PC-9 (cell line): ENCODE results near the gene IRF9. TPM values are rescaled to one million over a fixed set of nuclear protein-coding genes. Genes with fewer than 3 reads are reported as not detected.
A peak's percentile ranks its signal among the peaks of the same experiment; 100 is the strongest.

ENCODE experiments used
- BruUV-seq: library from RNA; stranded (reverse); fragments of 400-500 nt; replicated peaks from 2 replicates; lab custom pipeline; 2021; lab: Mats Ljungman, UMichigan
- CTCF ChIA-PET: fragments of 300-600 bp; sonication (Branson Sonifier 250); formaldehyde crosslinking; loops from one replicate; lab custom pipeline; 2022; ENCODE audit warnings: antibody characterized with exemption; lab: Charles Lee
- POLR2A ChIA-PET: fragments of 300-600 bp; sonication (Branson Sonifier 250); formaldehyde crosslinking; loops from one replicate; lab custom pipeline; 2022; ENCODE audit warnings: antibody characterized with exemption; ENCODE audit not compliant: unreplicated experiment; lab: Charles Lee
- DNase-seq, 2 experiments: peaks; one replicate each; pipeline versions ENCODE4 v3.0.0 to v3.0.0-alpha.2; 2015 to 2022; ENCODE audit warnings: mixed read lengths in 1 of 2
- H2AFZ ChIP-seq: fragments of 200-600 bp; sonication (generic); 2 replicates; pipeline ENCODE4 v1.8.1; 2017; ENCODE audit warnings: antibody characterized with exemption
- H3F3A ChIP-seq: fragments of 200-600 bp; sonication (generic); 2 replicates; pipeline ENCODE4 v1.8.1; 2017; ENCODE audit warnings: antibody characterized with exemption, mild to moderate bottlenecking, low read depth; ENCODE audit not compliant: insufficient read depth
- H3K27ac ChIP-seq: fragments of 200-600 bp; sonication (generic); 2 replicates; pipeline ENCODE4 v1.6.1; 2016; ENCODE audit warnings: mixed run types
- H3K27me3 ChIP-seq: fragments of 200-600 bp; sonication (generic); 2 replicates; pipeline ENCODE4 v1.6.1; 2016; ENCODE audit warnings: low read depth, mixed run types; ENCODE audit not compliant: insufficient read depth
- H3K36me3 ChIP-seq: fragments of 200-600 bp; sonication (generic); 2 replicates; pipeline ENCODE4 v1.6.1; 2016; ENCODE audit warnings: low read depth, mixed run types
- H3K4me1 ChIP-seq: fragments of 200-600 bp; sonication (generic); replicated peaks from 2 replicates; pipeline ENCODE4 v1.6.1; 2016; ENCODE audit warnings: mixed run types; ENCODE audit not compliant: insufficient read depth
- H3K4me2 ChIP-seq: fragments of 200-600 bp; sonication (generic); 2 replicates; pipeline ENCODE4 v1.6.1; 2017; ENCODE audit warnings: mixed run types
- H3K4me3 ChIP-seq: fragments of 200-600 bp; sonication (generic); 2 replicates; pipeline ENCODE4 v1.6.1; 2016; ENCODE audit warnings: mixed run types
- H3K79me2 ChIP-seq: fragments of 200-600 bp; sonication (generic); 2 replicates; pipeline ENCODE4 v1.6.1; 2017; ENCODE audit warnings: low read depth, mixed run types
- H3K9me2 ChIP-seq: fragments of 200-600 bp; sonication (generic); 2 replicates; pipeline ENCODE4 v1.8.1; 2017; ENCODE audit warnings: mild to moderate bottlenecking; ENCODE audit not compliant: insufficient read depth
- H3K9me3 ChIP-seq: fragments of 200-600 bp; sonication (generic); 2 replicates; pipeline ENCODE4 v1.8.1; 2016; ENCODE audit warnings: low read depth; ENCODE audit not compliant: insufficient read depth
- H4K20me1 ChIP-seq: fragments of 200-600 bp; sonication (generic); 2 replicates; pipeline ENCODE4 v1.8.1; 2017; ENCODE audit not compliant: insufficient read depth
- CTCF ChIP-seq: fragments of 200-600 bp; sonication (generic); conservative IDR thresholded peaks from 2 replicates; pipeline ENCODE4 v1.6.1; 2017; ENCODE audit warnings: mixed run types, antibody characterized with exemption, mild to moderate bottlenecking, moderate library complexity
- EZH2 ChIP-seq: fragments of 200-600 bp; sonication (generic); IDR thresholded peaks from 2 replicates; pipeline ENCODE4 v1.8.0; 2017; ENCODE audit warnings: antibody characterized with exemption, low read depth
- intact Hi-C: fragments of 100-400 bp; cut with micrococcal nuclease; formaldehyde crosslinking; loops from one replicate; pipeline ENCODE4 v1.10.0; 2022; ENCODE audit not compliant: unreplicated experiment
- total RNA-seq: library from RNA; stranded (reverse); gene quantifications from 2 replicates; pipeline ENCODE4 v1.2.3, GENCODE V29; 2021

The IRF9 gene
- total RNA-seq, 1 experiment from 2014 or later: 21.4 TPM

GRCh38 chr14:24147761-24148428 is 13.2 kb upstream of the IRF9 start:
- no peaks in the 10 kb centered on the region for H3K9me2 ChIP-seq
- H3K27ac ChIP-seq: no peak overlapping the region
- peak overlapping the region; percentile 85 for H3K4me2 ChIP-seq
- H3K9me3 ChIP-seq: no peaks in the 10 kb centered on the region
- no peaks in the 10 kb centered on the region for H3K27me3 ChIP-seq
- no peaks in the 10 kb centered on the region for H4K20me1 ChIP-seq
- peak overlapping the region; percentile 63 for H3K4me3 ChIP-seq
- no peak for TF ChIP-seq EZH2
- no peak for TF ChIP-seq CTCF
- intact Hi-C loops: loop anchor here (2.0 kb wide), 1 partner anchor 65 kb away; the partner anchor contains the start of gene CHMP4A
- H3K36me3 ChIP-seq: no peaks in the 10 kb centered on the region; the same call in 1 of the 2 replicates
- no peak for DNase-seq
- ChIA-PET CTCF (interaction anchor here (1.2 kb wide), 1 partner anchor 39 kb away, joined by 4 read pairs; no protein-coding TSS in a partner anchor), POLR2A (interaction anchor here (1.8 kb wide), 1 partner anchor 33 kb away, joined by 26 read pairs; the partner anchor contains the start of genes DCAF11 and NRL)
- peaks cover 15% of the 10 kb centered on the region for H3K4me1 ChIP-seq
- peak overlapping the region; percentile 77; the same call in 1 of the 2 replicates for H2AFZ ChIP-seq
- H3K79me2 ChIP-seq: peaks cover 37% of the 10 kb centered on the region
- H3F3A ChIP-seq: peaks cover 3% of the 10 kb centered on the region; the same call in 1 of the 2 replicates
- TSS peak; percentile 50 for BruUV-seq

GRCh38 chr14:24149302-24149969 is 11.6 kb upstream of the IRF9 start:
- peaks cover 3% of the 10 kb centered on the region; the same call in 1 of the 2 replicates for H3F3A ChIP-seq
- H3K4me2 ChIP-seq: no peak overlapping the region
- H3K4me1 ChIP-seq: peaks cover 15% of the 10 kb centered on the region
- no peak for DNase-seq
- TF ChIP-seq EZH2: no peak
- TF ChIP-seq CTCF: no peak
- BruUV-seq: no TSS peak
- no peaks in the 10 kb centered on the region for H4K20me1 ChIP-seq
- H3K9me3 ChIP-seq: no peaks in the 10 kb centered on the region
- no peak overlapping the region for H3K27ac ChIP-seq
- intact Hi-C loops: no loop called here
- H2AFZ ChIP-seq: no peak overlapping the region
- H3K79me2 ChIP-seq: peaks cover 37% of the 10 kb centered on the region
- POLR2A ChIA-PET: no interaction called here
- CTCF ChIA-PET: no interaction called here
- no peaks in the 10 kb centered on the region for H3K27me3 ChIP-seq
- H3K36me3 ChIP-seq: no peaks in the 10 kb centered on the region; the same call in 1 of the 2 replicates
- H3K9me2 ChIP-seq: no peaks in the 10 kb centered on the region
- H3K4me3 ChIP-seq: no peak overlapping the region

- H3F3A ChIP-seq: peaks cover 3% of the 10 kb centered on the region; the same call in 1 of the 2 replicates
- intact Hi-C loops: no loop called here
- no peak overlapping the region for H3K4me2 ChIP-seq
- H3K4me1 ChIP-seq: peaks cover 15% of the 10 kb centered on the region
- no peak for DNase-seq
- H3K36me3 ChIP-seq: no peaks in the 10 kb centered on the region; the same call in 1 of the 2 replicates
- TF ChIP-seq EZH2 (no peak), CTCF (no peak)
- H3K27ac ChIP-seq: no peak overlapping the region
- no TSS peak for BruUV-seq
- no peak overlapping the region for H3K4me3 ChIP-seq
- ChIA-PET POLR2A (no interaction called here), CTCF (no interaction called here)
- no peaks in the 10 kb centered on the region for H3K27me3 ChIP-seq
- no peaks in the 10 kb centered on the region for H4K20me1 ChIP-seq
- H3K9me2 ChIP-seq: no peaks in the 10 kb centered on the region
- no peaks in the 10 kb centered on the region for H3K9me3 ChIP-seq
- no peak overlapping the region for H2AFZ ChIP-seq
- H3K79me2 ChIP-seq: peaks cover 30% of the 10 kb centered on the region
Observed at GRCh38 chr14:24150061-24150460, 11.0 kb upstream of the IRF9 start.
